ENCODE results near the gene CXCL12. TPM values are rescaled to one million over a fixed set of nuclear protein-coding genes. Genes with fewer than 3 reads are reported as not detected.
A peak's percentile ranks its signal among the peaks of the same experiment; 100 is the strongest.

The CXCL12 gene
- polyA plus RNA-seq, 4 donors = 385 to 503 (median 428) TPM

GRCh38 chr10:44400541-44400940 lies 15.6 kb upstream of the CXCL12 start:
- DNase-seq (ENCODE audit: low read depth in 4 of 4, low spot score in 2 of 4) = no peak

GRCh38 chr10:44399659-44400451 lies 15.0 kb upstream of the CXCL12 start:
- no peak for DNase-seq (ENCODE audit: low read depth in 4 of 4, low spot score in 2 of 4)

- no peak for DNase-seq (ENCODE audit: low read depth in 4 of 4, low spot score in 2 of 4)
Measured at GRCh38 chr10:44398747-44399658, 14.1 kb upstream of the CXCL12 start.

- no peak for DNase-seq (ENCODE audit: low read depth in 4 of 4, low spot score in 2 of 4)
Measured at GRCh38 chr10:44398271-44398670, 13.4 kb upstream of the CXCL12 start.

- DNase-seq (ENCODE audit: low read depth in 4 of 4, low spot score in 2 of 4) = no peak
Measured at GRCh38 chr10:44397476-44398225, 12.8 kb upstream of the CXCL12 start.

GRCh38 chr10:44396671-44397191 lies 11.8 kb upstream of the CXCL12 start:
- no peak for DNase-seq (ENCODE audit: low read depth in 4 of 4, low spot score in 2 of 4)

GRCh38 chr10:44395902-44396670 lies 11.2 kb upstream of the CXCL12 start:
- DNase-seq (ENCODE audit: low read depth in 4 of 4, low spot score in 2 of 4) = no peak

- DNase-seq (ENCODE audit: low read depth in 4 of 4, low spot score in 2 of 4) = no peak
Measured at GRCh38 chr10:44395396-44395795, 10.5 kb upstream of the CXCL12 start.

GRCh38 chr10:44394696-44395381 lies 9.9 kb upstream of the CXCL12 start:
- no peak for DNase-seq (ENCODE audit: low read depth in 4 of 4, low spot score in 2 of 4)

GRCh38 chr10:44393834-44394547 lies 9.1 kb upstream of the CXCL12 start:
- no peak for DNase-seq (ENCODE audit: low read depth in 4 of 4, low spot score in 2 of 4)

- peak in 2 of 4 donors; percentile 64 to 75 for DNase-seq (ENCODE audit: low read depth in 4 of 4, low spot score in 2 of 4)
Measured at GRCh38 chr10:44393051-44393630, 8.2 kb upstream of the CXCL12 start.

- no peak for DNase-seq (ENCODE audit: low read depth in 4 of 4, low spot score in 2 of 4)
Measured at GRCh38 chr10:44392420-44392819, 7.5 kb upstream of the CXCL12 start.

GRCh38 chr10:44391981-44392380 lies 7.1 kb upstream of the CXCL12 start:
- no peak for DNase-seq (ENCODE audit: low read depth in 4 of 4, low spot score in 2 of 4)

- no peak for DNase-seq (ENCODE audit: low read depth in 4 of 4, low spot score in 2 of 4)
Measured at GRCh38 chr10:44390585-44391072, 5.7 kb upstream of the CXCL12 start.

- DNase-seq (ENCODE audit: low read depth in 4 of 4, low spot score in 2 of 4) = no peak
Measured at GRCh38 chr10:44389556-44389955, 4.7 kb upstream of the CXCL12 start.

GRCh38 chr10:44389150-44389549 lies 4.3 kb upstream of the CXCL12 start:
- no peak for DNase-seq (ENCODE audit: low read depth in 4 of 4, low spot score in 2 of 4)

- no peak for DNase-seq (ENCODE audit: low read depth in 4 of 4, low spot score in 2 of 4)
Measured at GRCh38 chr10:44388641-44389040, 3.7 kb upstream of the CXCL12 start.

GRCh38 chr10:44387853-44388251 lies 3.0 kb upstream of the CXCL12 start:
- no peak for DNase-seq (ENCODE audit: low read depth in 4 of 4, low spot score in 2 of 4)

All from left renal cortex interstitium (tissue), 4 donors.